ENCODE data around the gene NAGA.

- TF ChIP-seq, protein P1, sequence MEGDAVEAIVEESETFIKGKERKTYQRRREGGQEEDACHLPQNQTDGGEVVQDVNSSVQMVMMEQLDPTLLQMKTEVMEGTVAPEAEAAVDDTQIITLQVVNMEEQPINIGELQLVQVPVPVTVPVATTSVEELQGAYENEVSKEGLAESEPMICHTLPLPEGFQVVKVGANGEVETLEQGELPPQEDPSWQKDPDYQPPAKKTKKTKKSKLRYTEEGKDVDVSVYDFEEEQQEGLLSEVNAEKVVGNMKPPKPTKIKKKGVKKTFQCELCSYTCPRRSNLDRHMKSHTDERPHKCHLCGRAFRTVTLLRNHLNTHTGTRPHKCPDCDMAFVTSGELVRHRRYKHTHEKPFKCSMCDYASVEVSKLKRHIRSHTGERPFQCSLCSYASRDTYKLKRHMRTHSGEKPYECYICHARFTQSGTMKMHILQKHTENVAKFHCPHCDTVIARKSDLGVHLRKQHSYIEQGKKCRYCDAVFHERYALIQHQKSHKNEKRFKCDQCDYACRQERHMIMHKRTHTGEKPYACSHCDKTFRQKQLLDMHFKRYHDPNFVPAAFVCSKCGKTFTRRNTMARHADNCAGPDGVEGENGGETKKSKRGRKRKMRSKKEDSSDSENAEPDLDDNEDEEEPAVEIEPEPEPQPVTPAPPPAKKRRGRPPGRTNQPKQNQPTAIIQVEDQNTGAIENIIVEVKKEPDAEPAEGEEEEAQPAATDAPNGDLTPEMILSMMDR (IDR thresholded peaks at IDR 0.05): no peak
- no peak for TF ChIP-seq POLR2A (IDR thresholded peaks at IDR 0.05)
Measured at GRCh38 chr22:42108848-42109247, 38.2 kb upstream of the NAGA start.

Data from adrenal gland (tissue), 5 donors.